ENCODE results near the gene FOXO3. TPM values are rescaled to one million over a fixed set of nuclear protein-coding genes. Genes with fewer than 3 reads are reported as not detected.

The FOXO3 gene
- total and polyA plus RNA-seq, 2 of the 13 experiments (the other 11 are each of a cell fraction or from before 2014, with no cell fraction given), result 16.0 to 22.5 TPM

GRCh38 chr6:108559097-108559883, 1.4 kb upstream of the FOXO3 start (continued):
- TF ChIP-seq SP2 (CRISPR knock-in tag; IDR thresholded peaks at IDR 0.05) (peak; percentile 77), JUND (CRISPR knock-in tag; IDR thresholded peaks at IDR 0.05) (0 out of 2 replicates have a peak, but pooled peaks have one; percentile 41), ZFP90 (CRISPR knock-in tag; IDR thresholded peaks at IDR 0.05; ENCODE audit: borderline replicate concordance) (no peak; the same call in 1 of the 2 replicates), NKX3-1 (CRISPR knock-in tag; IDR thresholded peaks at IDR 0.05) (no peak), JUN (CRISPR knock-in tag; IDR thresholded peaks at IDR 0.05) (no peak), ZSCAN21 (CRISPR knock-in tag; IDR thresholded peaks at IDR 0.05; ENCODE audit: borderline replicate concordance) (no peak), ZNF564 (CRISPR knock-in tag; IDR thresholded peaks at IDR 0.05) (0 out of 2 replicates have a peak, but pooled peaks have one; percentile 71), ZNF33B (CRISPR knock-in tag; IDR thresholded peaks at IDR 0.05) (no peak), HMG20A (CRISPR knock-in tag; IDR thresholded peaks at IDR 0.05; ENCODE audit: borderline replicate concordance) (no peak), ZBTB42 (CRISPR knock-in tag; IDR thresholded peaks at IDR 0.05) (no peak), ZNF253 (CRISPR knock-in tag; IDR thresholded peaks at IDR 0.05; ENCODE audit: borderline replicate concordance) (no peak), NFYC (CRISPR knock-in tag; IDR thresholded peaks at IDR 0.05) (peak; percentile 44; the same call in 1 of the 2 replicates), PLRG1 (conservative IDR thresholded peaks at IDR 0.05) (no peak), ZNF598 (CRISPR knock-in tag; IDR thresholded peaks at IDR 0.05; ENCODE audit: borderline replicate concordance) (no peak)
- TF ChIP-seq, protein P1, sequence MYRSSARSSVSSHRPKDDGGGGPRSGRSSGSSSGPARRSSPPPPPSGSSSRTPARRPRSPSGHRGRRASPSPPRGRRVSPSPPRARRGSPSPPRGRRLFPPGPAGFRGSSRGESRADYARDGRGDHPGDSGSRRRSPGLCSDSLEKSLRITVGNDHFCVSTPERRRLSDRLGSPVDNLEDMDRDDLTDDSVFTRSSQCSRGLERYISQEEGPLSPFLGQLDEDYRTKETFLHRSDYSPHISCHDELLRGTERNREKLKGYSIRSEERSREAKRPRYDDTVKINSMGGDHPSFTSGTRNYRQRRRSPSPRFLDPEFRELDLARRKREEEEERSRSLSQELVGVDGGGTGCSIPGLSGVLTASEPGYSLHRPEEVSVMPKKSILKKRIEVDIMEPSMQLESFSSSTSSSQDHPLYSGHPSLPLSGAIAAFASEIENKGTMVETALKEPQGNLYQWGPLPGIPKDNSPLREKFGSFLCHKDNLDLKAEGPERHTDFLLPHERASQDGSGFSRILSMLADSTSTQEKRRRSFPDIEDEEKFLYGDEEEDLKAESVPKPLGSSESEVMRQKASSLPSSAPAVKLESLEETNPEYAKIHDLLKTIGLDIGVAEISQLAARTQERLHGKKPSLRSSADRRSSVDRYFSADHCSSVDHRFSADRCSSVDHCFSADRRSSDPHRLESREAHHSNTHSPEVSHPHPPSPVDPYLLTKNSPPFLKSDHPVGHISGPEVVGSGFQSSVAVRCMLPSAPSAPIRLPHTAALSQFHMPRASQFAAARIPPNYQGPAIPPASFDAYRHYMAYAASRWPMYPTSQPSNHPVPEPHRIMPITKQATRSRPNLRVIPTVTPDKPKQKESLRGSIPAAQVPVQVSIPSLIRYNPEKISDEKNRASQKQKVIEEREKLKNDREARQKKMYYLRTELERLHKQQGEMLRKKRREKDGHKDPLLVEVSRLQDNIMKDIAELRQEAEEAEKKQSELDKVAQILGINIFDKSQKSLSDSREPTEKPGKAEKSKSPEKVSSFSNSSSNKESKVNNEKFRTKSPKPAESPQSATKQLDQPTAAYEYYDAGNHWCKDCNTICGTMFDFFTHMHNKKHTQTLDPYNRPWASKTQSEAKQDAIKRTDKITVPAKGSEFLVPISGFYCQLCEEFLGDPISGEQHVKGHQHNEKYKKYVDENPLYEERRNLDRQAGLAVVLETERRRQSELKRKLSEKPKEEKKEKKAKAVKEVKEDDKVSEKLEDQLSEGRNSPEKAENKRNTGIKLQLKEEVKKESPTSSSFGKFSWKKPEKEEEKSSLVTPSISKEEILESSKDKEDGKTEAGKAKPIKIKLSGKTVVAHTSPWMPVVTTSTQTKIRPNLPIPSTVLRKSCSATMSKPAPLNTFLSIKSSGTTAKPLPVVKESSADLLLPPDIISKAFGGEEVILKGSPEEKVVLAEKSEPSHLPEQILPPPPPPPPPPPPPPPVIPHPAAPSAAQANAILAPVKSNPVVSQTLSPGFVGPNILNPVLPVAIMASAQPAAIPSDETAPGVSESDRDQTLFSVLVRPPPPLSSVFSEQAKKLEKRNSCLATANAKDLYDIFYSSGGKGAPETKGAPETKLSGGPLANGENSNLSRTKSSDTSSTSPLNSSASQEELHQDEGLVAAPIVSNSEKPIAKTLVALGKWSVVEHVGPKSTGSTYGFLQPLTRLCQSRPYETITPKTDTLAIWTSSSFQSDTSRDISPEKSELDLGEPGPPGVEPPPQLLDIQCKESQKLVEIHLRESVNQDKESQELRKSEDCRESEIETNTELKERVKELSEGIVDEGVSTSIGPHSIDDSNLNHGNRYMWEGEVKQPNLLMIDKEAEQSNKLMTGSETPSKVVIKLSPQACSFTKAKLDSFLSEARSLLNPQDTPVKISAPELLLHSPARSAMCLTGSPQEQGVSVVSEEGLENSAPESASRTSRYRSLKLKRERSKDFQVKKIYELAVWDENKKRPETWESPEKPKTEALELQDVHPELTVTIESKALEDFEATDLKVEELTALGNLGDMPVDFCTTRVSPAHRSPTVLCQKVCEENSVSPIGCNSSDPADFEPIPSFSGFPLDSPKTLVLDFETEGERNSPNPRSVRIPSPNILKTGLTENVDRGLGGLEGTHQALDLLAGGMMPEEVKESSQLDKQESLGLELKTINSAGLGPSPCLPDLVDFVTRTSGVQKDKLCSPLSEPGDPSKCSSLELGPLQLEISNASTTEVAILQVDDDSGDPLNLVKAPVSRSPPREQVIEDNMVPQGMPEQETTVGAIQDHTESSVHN (CRISPR knock-in tag; IDR thresholded peaks at IDR 0.05), result no peak
- TF ChIP-seq, protein P2, sequence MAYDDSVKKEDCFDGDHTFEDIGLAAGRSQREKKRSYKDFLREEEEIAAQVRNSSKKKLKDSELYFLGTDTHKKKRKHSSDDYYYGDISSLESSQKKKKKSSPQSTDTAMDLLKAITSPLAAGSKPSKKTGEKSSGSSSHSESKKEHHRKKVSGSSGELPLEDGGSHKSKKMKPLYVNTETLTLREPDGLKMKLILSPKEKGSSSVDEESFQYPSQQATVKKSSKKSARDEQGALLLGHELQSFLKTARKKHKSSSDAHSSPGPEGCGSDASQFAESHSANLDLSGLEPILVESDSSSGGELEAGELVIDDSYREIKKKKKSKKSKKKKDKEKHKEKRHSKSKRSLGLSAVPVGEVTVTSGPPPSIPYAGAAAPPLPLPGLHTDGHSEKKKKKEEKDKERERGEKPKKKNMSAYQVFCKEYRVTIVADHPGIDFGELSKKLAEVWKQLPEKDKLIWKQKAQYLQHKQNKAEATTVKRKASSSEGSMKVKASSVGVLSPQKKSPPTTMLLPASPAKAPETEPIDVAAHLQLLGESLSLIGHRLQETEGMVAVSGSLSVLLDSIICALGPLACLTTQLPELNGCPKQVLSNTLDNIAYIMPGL (CRISPR knock-in tag; IDR thresholded peaks at IDR 0.05; ENCODE audit: borderline replicate concordance in 1 of 2, low read depth in 1 of 2), result peak in 1 of 2 experiments; percentile 59; a peak in 2 of 4 replicates
- TF ChIP-seq, protein P3, sequence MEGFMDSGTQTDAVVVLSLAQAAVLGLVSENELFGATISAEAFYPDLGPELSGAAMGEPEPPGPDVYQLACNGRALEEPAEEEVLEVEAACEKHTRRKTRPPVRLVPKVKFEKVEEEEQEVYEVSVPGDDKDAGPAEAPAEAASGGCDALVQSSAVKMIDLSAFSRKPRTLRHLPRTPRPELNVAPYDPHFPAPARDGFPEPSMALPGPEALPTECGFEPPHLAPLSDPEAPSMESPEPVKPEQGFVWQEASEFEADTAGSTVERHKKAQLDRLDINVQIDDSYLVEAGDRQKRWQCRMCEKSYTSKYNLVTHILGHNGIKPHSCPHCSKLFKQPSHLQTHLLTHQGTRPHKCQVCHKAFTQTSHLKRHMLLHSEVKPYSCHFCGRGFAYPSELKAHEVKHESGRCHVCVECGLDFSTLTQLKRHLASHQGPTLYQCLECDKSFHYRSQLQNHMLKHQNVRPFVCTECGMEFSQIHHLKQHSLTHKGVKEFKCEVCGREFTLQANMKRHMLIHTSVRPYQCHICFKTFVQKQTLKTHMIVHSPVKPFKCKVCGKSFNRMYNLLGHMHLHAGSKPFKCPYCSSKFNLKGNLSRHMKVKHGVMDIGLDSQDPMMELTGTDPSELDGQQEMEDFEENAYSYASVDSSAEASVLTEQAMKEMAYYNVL (CRISPR knock-in tag; IDR thresholded peaks at IDR 0.05; ENCODE audit: borderline replicate concordance), result peak; percentile 45; the same call in 1 of the 2 replicates
